Measurements from ENCODE around the gene CHD3.

DNA sequence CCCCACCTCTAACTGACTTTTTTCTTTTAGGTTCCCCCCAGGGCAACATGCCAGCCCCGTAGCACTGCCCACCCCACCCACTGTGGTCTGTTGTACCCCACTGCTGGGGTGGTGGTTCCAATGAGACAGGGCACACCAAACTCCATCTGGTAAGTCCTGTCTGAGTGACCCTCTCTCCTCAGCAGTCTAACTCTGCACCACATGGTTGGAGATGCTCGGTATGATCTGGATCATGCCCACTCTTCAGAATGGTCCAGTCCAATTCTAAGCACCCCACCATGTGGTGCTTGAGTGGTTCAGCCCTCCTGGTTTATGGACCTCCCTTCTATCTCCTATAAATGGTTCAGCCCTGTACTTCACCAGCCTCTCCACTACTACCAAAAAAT is 48.7 kb upstream of the CHD3 start:
- TF ChIP-seq POLR2A (IDR thresholded peaks at IDR 0.05) (no peak), CTCF (IDR thresholded peaks at IDR 0.05) (no peak), POLR2AphosphoS5 (IDR thresholded peaks at IDR 0.05; ENCODE audit: insufficient read depth in 1 of 2, low read depth in 1 of 2) (no peak)

Data from vagina (tissue), 2 donors.